Cardiac fibroblast (primary cell): ENCODE data around the gene UFC1.
A peak's percentile ranks its signal among the peaks of the same experiment; 100 is the strongest.

ENCODE experiments used
- DNase-seq, 2 donors: peaks; one replicate each; pipeline versions ENCODE4 v3.0.0 to v3.0.0-alpha.2; 2010; ENCODE audit warnings: low read depth in 2 of 2
- H3K4me3 ChIP-seq, 2 donors: replicated peaks in 1 of 2; 1 replicate in 1 of 2; 2 replicates in 1 of 2; pipeline ENCODE4 v1.5.1; 2011; ENCODE audit warnings: low read depth in 2 of 2, low read length in 2 of 2, mild to moderate bottlenecking in 2 of 2, moderate library complexity in 1 of 2
- CTCF ChIP-seq: IDR thresholded peaks from one replicate; pipeline ENCODE4 v1.5.1; 2011; ENCODE audit warnings: low read depth, mild to moderate bottlenecking, low read length, inconsistent platforms

UFC1 gene

GRCh38 chr1:161196521-161197451 is 43.0 kb downstream of the UFC1 start:
- DNase-seq = peak; percentile 80 to 88
- TF ChIP-seq CTCF = no peak
- H3K4me3 ChIP-seq = peak overlapping the region; percentile 41 to 81

GRCh38 chr1:161197560-161198193 is 43.9 kb downstream of the UFC1 start:
- H3K4me3 ChIP-seq = peak overlapping the region; percentile 41 to 81
- DNase-seq = peak in 1 of 2 donors; percentile 12
- no peak for TF ChIP-seq CTCF

GRCh38 chr1:161198194-161198896 is 44.6 kb downstream of the UFC1 start:
- peak overlapping the region; percentile 41 to 81 for H3K4me3 ChIP-seq
- DNase-seq = peak; percentile 5 to 70
- no peak for TF ChIP-seq CTCF

GRCh38 chr1:161198897-161199431 is 45.2 kb downstream of the UFC1 start, which contains the start of gene ADAMTS4:
ADAMTS4 (minus strand) TSS chr1:161199054; CDS start chr1:161198627, 427 bp downstream.
- peak within 1 kb of the TSS; percentile 41 to 81 for H3K4me3 ChIP-seq
- no peak for TF ChIP-seq CTCF
- peak; percentile 91 to 97 for DNase-seq

GRCh38 chr1:161199506-161200139 is 45.8 kb downstream of the UFC1 start:
- H3K4me3 ChIP-seq = peak overlapping the region in 1 of 2 donors; percentile 22
- no peak for TF ChIP-seq CTCF
- DNase-seq = peak in 1 of 2 donors; percentile 39
